OCI-LY7 (cell line): ENCODE measurements around the gene UNC80. TPM values are rescaled to one million over a fixed set of nuclear protein-coding genes. Genes with fewer than 3 reads are reported as not detected.

Source experiments
- BruUV-seq: library from RNA; stranded (reverse); fragments of 400-500 nt; replicated peaks from 2 replicates; lab custom pipeline; 2021; lab: Mats Ljungman, UMichigan
- CTCF ChIA-PET: fragments of 300-600 bp; sonication (Branson Sonifier 250); formaldehyde crosslinking; loops from one replicate; lab custom pipeline; 2022; ENCODE audit warnings: antibody characterized with exemption; ENCODE audit not compliant: unreplicated experiment; lab: Charles Lee
- POLR2A ChIA-PET: fragments of 300-600 bp; sonication (Branson Sonifier 250); formaldehyde crosslinking; loops from one replicate; lab custom pipeline; 2022; ENCODE audit warnings: antibody characterized with exemption; lab: Charles Lee
- DNase-seq: peaks from one replicate; pipeline ENCODE4 v3.0.0-alpha.2; 2015; ENCODE audit warnings: low spot score
- H2AFZ ChIP-seq: fragments of 200-600 bp; sonication (generic), shearing (Covaris generic); 2 replicates; pipeline ENCODE4 v1.6.1; 2014; ENCODE audit warnings: mild to moderate bottlenecking, antibody characterized with exemption, low read length, moderate library complexity
- H3K27ac ChIP-seq: fragments of 200-600 bp; sonication (generic); 2 replicates; pipeline ENCODE4 v1.5.1; 2014; ENCODE audit warnings: mixed run types, low read depth, mild to moderate bottlenecking, moderate library complexity, low read length, inconsistent platforms; ENCODE audit not compliant: poor library complexity, severe bottlenecking
- H3K36me3 ChIP-seq: fragments of 200-600 bp; sonication (generic); 2 replicates; pipeline ENCODE4 v1.6.1; 2014; ENCODE audit warnings: mild to moderate bottlenecking, antibody characterized with exemption, low read length, moderate library complexity, mixed read lengths; ENCODE audit not compliant: insufficient read depth
- H3K4me1 ChIP-seq: fragments of 200-600 bp; sonication (generic); 2 replicates; pipeline ENCODE4 v1.5.1; 2014; ENCODE audit warnings: mild to moderate bottlenecking, low read length; ENCODE audit not compliant: insufficient read depth, poor library complexity, severe bottlenecking
- H3K4me2 ChIP-seq: fragments of 200-600 bp; sonication (generic); 2 replicates; pipeline ENCODE4 v1.6.1; 2014; ENCODE audit warnings: mild to moderate bottlenecking, low read length
- H3K4me3 ChIP-seq: fragments of 200-600 bp; sonication (generic); 2 replicates; pipeline ENCODE4 v1.5.1; 2014; ENCODE audit warnings: mild to moderate bottlenecking, low read depth, low read length; ENCODE audit not compliant: poor library complexity, severe bottlenecking
- H3K79me2 ChIP-seq: fragments of 200-600 bp; sonication (generic); 2 replicates; pipeline ENCODE4 v1.6.1; 2016; ENCODE audit warnings: low read depth, mild to moderate bottlenecking, low read length, moderate library complexity, mixed read lengths; ENCODE audit not compliant: insufficient read depth
- H3K9me2 ChIP-seq: fragments of 200-600 bp; sonication (generic); 2 replicates; pipeline ENCODE4 v1.6.1; 2016; ENCODE audit warnings: mild to moderate bottlenecking, low read length, mixed read lengths; ENCODE audit not compliant: insufficient read depth
- H3K9me3 ChIP-seq: fragments of 200-600 bp; sonication (generic); 2 replicates; pipeline ENCODE4 v1.6.1; 2014; ENCODE audit warnings: mild to moderate bottlenecking, mixed run types, low read length, mixed read lengths
- H4K20me1 ChIP-seq: fragments of 200-600 bp; sonication (generic); 2 replicates; pipeline ENCODE4 v1.6.1; 2014; ENCODE audit warnings: mild to moderate bottlenecking, antibody characterized with exemption, low read length, moderate library complexity, mixed read lengths; ENCODE audit not compliant: insufficient read depth
- CTCF ChIP-seq: fragments of 200-600 bp; sonication (generic); conservative IDR thresholded peaks from 2 replicates; pipeline ENCODE4 v1.5.1; 2014; ENCODE audit warnings: mild to moderate bottlenecking, antibody characterized with exemption, low read length, moderate library complexity, mixed read lengths
- EZH2phosphoT487 ChIP-seq: fragments of 200-600 bp; sonication (generic); IDR thresholded peaks from 2 replicates; pipeline ENCODE4 v1.6.1; 2018; ENCODE audit warnings: low read depth, borderline replicate concordance, mild to moderate bottlenecking, mixed run types, antibody characterized with exemption, low read length, moderate library complexity, mixed read lengths
- intact Hi-C: fragments of 100-400 bp; cut with micrococcal nuclease; formaldehyde crosslinking; loops from one replicate; pipeline ENCODE4 v1.10.0; 2022; ENCODE audit not compliant: unreplicated experiment
- total RNA-seq, 2 experiments: library from RNA; depleted of rRNA in 1 of 2; stranded (reverse); fragments of >200 nt in 1 of 2; shearing (Covaris generic) in 1 of 2; gene quantifications; 2 replicates each; pipeline ENCODE4 v1.2.3, GENCODE V29; 2014 to 2022

Gene UNC80
- total RNA-seq, 2 experiments from 2014 or later: not detected

- no peak for DNase-seq
- no peaks in the 10 kb centered on the region for H3K9me2 ChIP-seq
- peaks cover 11% of the 10 kb centered on the region for H3K4me1 ChIP-seq
- peaks cover 3% of the 10 kb centered on the region; the same call in 1 of the 2 replicates for H3K36me3 ChIP-seq
- no peak for TF ChIP-seq CTCF
- TF ChIP-seq EZH2phosphoT487: no peak
- CTCF ChIA-PET: interaction anchor here (1.0 kb wide), 1 partner anchor 14 kb away, joined by 3 read pairs; no protein-coding TSS in a partner anchor
- BruUV-seq: no TSS peak
- H3K27ac ChIP-seq: no peak overlapping the region
- POLR2A ChIA-PET: interaction anchor here (0.6 to 1.8 kb wide), 3 partner anchors 14 to 53 kb away, joined by 3 to 5 read pairs (median 3); no protein-coding TSS in a partner anchor
- H3K79me2 ChIP-seq: peaks cover 11% of the 10 kb centered on the region
- no peak overlapping the region for H2AFZ ChIP-seq
- intact Hi-C loops: no loop called here
- no peak overlapping the region for H3K4me2 ChIP-seq
- no peak overlapping the region for H3K4me3 ChIP-seq
- peaks cover 6% of the 10 kb centered on the region for H4K20me1 ChIP-seq
- no peaks in the 10 kb centered on the region for H3K9me3 ChIP-seq
Measured at GRCh38 chr2:209998596-209998995, 227.0 kb downstream of the UNC80 start.

- ChIA-PET CTCF (no interaction called here), POLR2A (interaction anchor here (1.1 kb wide), 1 partner anchor 33 kb away, joined by 3 read pairs; no protein-coding TSS in a partner anchor)
- intact Hi-C loops: loop anchor here (5.0 kb wide), 2 partner anchors 477 to 1973 kb away; partner anchors contain the start of genes LANCL1 and PLEKHM3
- H3K79me2 ChIP-seq: peaks cover 32% of the 10 kb centered on the region
- no TSS peak for BruUV-seq
- H3K4me2 ChIP-seq: no peak overlapping the region
- no peaks in the 10 kb centered on the region for H3K9me2 ChIP-seq
- H3K4me3 ChIP-seq: no peak overlapping the region
- no peak for TF ChIP-seq CTCF
- no peak for TF ChIP-seq EZH2phosphoT487
- H3K9me3 ChIP-seq: no peaks in the 10 kb centered on the region
- H3K27ac ChIP-seq: no peak overlapping the region
- peaks cover 32% of the 10 kb centered on the region for H3K4me1 ChIP-seq
- H3K36me3 ChIP-seq: peaks cover 24% of the 10 kb centered on the region
- peaks cover 27% of the 10 kb centered on the region for H4K20me1 ChIP-seq
- H2AFZ ChIP-seq: no peak overlapping the region; the same call in 1 of the 2 replicates
- no peak for DNase-seq
Measured at GRCh38 chr2:210000464-210001324, 229.1 kb downstream of the UNC80 start.
